Measurements from ENCODE around the gene ARHGEF38.

The ARHGEF38 gene

GRCh38 chr4:105601406-105601805, 49.0 kb downstream of the ARHGEF38 start:
- Histone ChIP-seq H4K20me1 (ENCODE audit: insufficient read depth, low read length) (no peaks in the 10 kb centered on the region), H3K9ac (ENCODE audit: low read length) (no peak overlapping the region), H3K4me2 (ENCODE audit: low read length) (no peak overlapping the region), H3F3A (ENCODE audit: insufficient read depth, low read length) (no peaks in the 10 kb centered on the region), H3K9me2 (ENCODE audit: low read depth, low read length) (no peaks in the 10 kb centered on the region), H3K4me3 (ENCODE audit: low read depth, low read length, poor library complexity, severe bottlenecking) (no peak overlapping the region), H3K27me3 (ENCODE audit: insufficient read depth, low read length) (no peaks in the 10 kb centered on the region), H3K4me1 (ENCODE audit: insufficient read depth, low read length, severe bottlenecking) (no peaks in the 10 kb centered on the region), H3K79me2 (ENCODE audit: insufficient read depth, low read length) (no peaks in the 10 kb centered on the region), H3K27ac (ENCODE audit: low read depth, low read length, poor library complexity, severe bottlenecking) (no peak overlapping the region), H3K36me3 (ENCODE audit: insufficient read depth, low read length) (no peaks in the 10 kb centered on the region), H2AFZ (ENCODE audit: low read length) (no peak overlapping the region), H3K9me3 (ENCODE audit: low read length) (no peaks in the 10 kb centered on the region)
- TF ChIP-seq EZH2 (IDR thresholded peaks at IDR 0.05; ENCODE audit: borderline replicate concordance, low read length) (no peak), CTCF (IDR thresholded peaks at IDR 0.05; ENCODE audit: low read length) (no peak)

- H3K9me3 ChIP-seq (ENCODE audit: low read length), result no peaks in the 10 kb centered on the region
- H3K4me2 ChIP-seq (ENCODE audit: low read length), result no peak overlapping the region
- no peak overlapping the region for H2AFZ ChIP-seq (ENCODE audit: low read length)
- TF ChIP-seq CTCF (IDR thresholded peaks at IDR 0.05; ENCODE audit: low read length) (no peak), EZH2 (IDR thresholded peaks at IDR 0.05; ENCODE audit: borderline replicate concordance, low read length) (no peak)
- no peaks in the 10 kb centered on the region for H3F3A ChIP-seq (ENCODE audit: insufficient read depth, low read length)
- H3K9ac ChIP-seq (ENCODE audit: low read length), result no peak overlapping the region
- no peak overlapping the region for H3K4me3 ChIP-seq (ENCODE audit: low read depth, low read length, poor library complexity, severe bottlenecking)
- H3K27me3 ChIP-seq (ENCODE audit: insufficient read depth, low read length), result no peaks in the 10 kb centered on the region
- no peaks in the 10 kb centered on the region for H3K36me3 ChIP-seq (ENCODE audit: insufficient read depth, low read length)
- H3K27ac ChIP-seq (ENCODE audit: low read depth, low read length, poor library complexity, severe bottlenecking), result no peak overlapping the region
- H3K79me2 ChIP-seq (ENCODE audit: insufficient read depth, low read length), result no peaks in the 10 kb centered on the region
- H3K9me2 ChIP-seq (ENCODE audit: low read depth, low read length), result no peaks in the 10 kb centered on the region
- H3K4me1 ChIP-seq (ENCODE audit: insufficient read depth, low read length, severe bottlenecking), result no peaks in the 10 kb centered on the region
- no peaks in the 10 kb centered on the region for H4K20me1 ChIP-seq (ENCODE audit: insufficient read depth, low read length)
Observed at GRCh38 chr4:105603158-105603557, 50.7 kb downstream of the ARHGEF38 start.

- Histone ChIP-seq H3K79me2 (ENCODE audit: insufficient read depth, low read length) (no peaks in the 10 kb centered on the region), H4K20me1 (ENCODE audit: insufficient read depth, low read length) (no peaks in the 10 kb centered on the region), H3F3A (ENCODE audit: insufficient read depth, low read length) (no peaks in the 10 kb centered on the region), H3K9me2 (ENCODE audit: low read depth, low read length) (no peaks in the 10 kb centered on the region), H3K4me3 (ENCODE audit: low read depth, low read length, poor library complexity, severe bottlenecking) (no peak overlapping the region), H2AFZ (ENCODE audit: low read length) (no peak overlapping the region), H3K9ac (ENCODE audit: low read length) (no peak overlapping the region), H3K27me3 (ENCODE audit: insufficient read depth, low read length) (no peaks in the 10 kb centered on the region), H3K4me2 (ENCODE audit: low read length) (no peak overlapping the region), H3K9me3 (ENCODE audit: low read length) (peaks cover 5% of the 10 kb centered on the region; the same call in 1 of the 2 replicates), H3K36me3 (ENCODE audit: insufficient read depth, low read length) (no peaks in the 10 kb centered on the region), H3K4me1 (ENCODE audit: insufficient read depth, low read length, severe bottlenecking) (no peaks in the 10 kb centered on the region), H3K27ac (ENCODE audit: low read depth, low read length, poor library complexity, severe bottlenecking) (no peak overlapping the region)
- no peak for TF ChIP-seq CTCF (IDR thresholded peaks at IDR 0.05; ENCODE audit: low read length)
- no peak for TF ChIP-seq EZH2 (IDR thresholded peaks at IDR 0.05; ENCODE audit: borderline replicate concordance, low read length)
Observed at GRCh38 chr4:105605493-105605892, 53.1 kb downstream of the ARHGEF38 start.

All from OCI-LY1 (cell line).